Measurements from ENCODE around the gene TACC2. TPM values are rescaled to one million over a fixed set of nuclear protein-coding genes. Genes with fewer than 3 reads are reported as not detected.
"Not testable (repeated sequence)": the region's sequence is repeated elsewhere in the genome, so short reads cannot be mapped to it uniquely, and the experiment has no call there.

Gene TACC2
- total RNA-seq, 5 donors from 2014 or later (not counting 1 experiment from before 2014, with no cell fraction given): 0.46 to 0.70 (median 0.60) TPM; not detected in 2

- H3K27me3 Mint-ChIP-seq: peaks cover 7 to 8% of the 10 kb centered on the region in 2 donors
- H3K4me1 ChIP-seq (ENCODE audit: control insufficient read depth in 1 of 2, extremely low read depth in 1 of 2, insufficient read depth in 2 of 2, low read length in 2 of 2): no peaks in the 10 kb centered on the region
- ATAC-seq (replicated peaks in 1 of 4) (no peak), DNase-seq (no peak)
- ChIA-PET POLR2A (no interaction called here), CTCF (no interaction called here)
- H3K27ac ChIP-seq (ENCODE audit: low read length): no peak overlapping the region
- no peaks in the 10 kb centered on the region for H3K9me3 Mint-ChIP-seq
- H3K27ac Mint-ChIP-seq: no peak overlapping the region
- H3K27me3 ChIP-seq (replicated peaks in 1 of 2; ENCODE audit: control insufficient read depth in 2 of 2, extremely low read depth in 1 of 2, insufficient read depth in 2 of 2, low read length in 1 of 2): peaks cover 0 to 2% of the 10 kb centered on the region in 2 experiments
- H3K4me1 Mint-ChIP-seq: no peaks in the 10 kb centered on the region
- H3K36me3 ChIP-seq (ENCODE audit: control insufficient read depth in 2 of 2, extremely low read depth in 1 of 2, insufficient read depth in 1 of 2, low read length in 1 of 2): no peaks in the 10 kb centered on the region
- no peaks in the 10 kb centered on the region for H3K9me3 ChIP-seq
- H3K4me3 Mint-ChIP-seq: no peak overlapping the region
- 74% methylated on average over 14 of the region's 15 CpGs for WGBS (ENCODE audit: insufficient coverage)
- H3K36me3 Mint-ChIP-seq: no peaks in the 10 kb centered on the region
- no peak overlapping the region for H3K4me3 ChIP-seq (ENCODE audit: control insufficient read depth in 1 of 2, extremely low read depth in 1 of 2, low read length in 1 of 2)
These were observed 113.3 kb downstream of the TACC2 start for GRCh38 chr10:122102146-122102868.

GRCh38 chr10:122102869-122103525, 114.0 kb downstream of the TACC2 start:
- H3K4me1 ChIP-seq (ENCODE audit: control insufficient read depth in 1 of 2, extremely low read depth in 1 of 2, insufficient read depth in 2 of 2, low read length in 2 of 2): no peaks in the 10 kb centered on the region
- H3K27ac ChIP-seq (ENCODE audit: low read length): no peak overlapping the region
- POLR2A ChIA-PET: no interaction called here
- no peak overlapping the region for H3K4me3 ChIP-seq (ENCODE audit: control insufficient read depth in 1 of 2, extremely low read depth in 1 of 2, low read length in 1 of 2)
- ATAC-seq (replicated peaks in 1 of 4) (no peak), DNase-seq (no peak)
- Mint-ChIP-seq H3K9me3 (no peaks in the 10 kb centered on the region), H3K27me3 (peaks cover 5 to 6% of the 10 kb centered on the region in 2 donors), H3K36me3 (no peaks in the 10 kb centered on the region), H3K4me3 (no peak overlapping the region), H3K4me1 (no peaks in the 10 kb centered on the region), H3K27ac (no peak overlapping the region)
- CTCF ChIA-PET: no interaction called here
- peaks cover 0 to 2% of the 10 kb centered on the region in 2 experiments for H3K27me3 ChIP-seq (replicated peaks in 1 of 2; ENCODE audit: control insufficient read depth in 2 of 2, extremely low read depth in 1 of 2, insufficient read depth in 2 of 2, low read length in 1 of 2)
- WGBS (ENCODE audit: insufficient coverage): no CpG with 5 or more reads among the region's 3 CpGs
- no peaks in the 10 kb centered on the region for H3K36me3 ChIP-seq (ENCODE audit: control insufficient read depth in 2 of 2, extremely low read depth in 1 of 2, insufficient read depth in 1 of 2, low read length in 1 of 2)
- no peaks in the 10 kb centered on the region for H3K9me3 ChIP-seq

GRCh38 chr10:122103592-122103991, 114.6 kb downstream of the TACC2 start:
- ChIA-PET CTCF (no interaction called here), POLR2A (no interaction called here)
- H3K4me1 Mint-ChIP-seq: no peaks in the 10 kb centered on the region
- H3K27ac Mint-ChIP-seq: no peak overlapping the region
- no peaks in the 10 kb centered on the region for H3K36me3 Mint-ChIP-seq
- WGBS (ENCODE audit: insufficient coverage): 75% methylated on average over 4 of the region's 4 CpGs
- no peaks in the 10 kb centered on the region for H3K9me3 Mint-ChIP-seq
- Histone ChIP-seq H3K4me3 (ENCODE audit: control insufficient read depth in 1 of 2, extremely low read depth in 1 of 2, low read length in 1 of 2) (no peak overlapping the region), H3K4me1 (ENCODE audit: control insufficient read depth in 1 of 2, extremely low read depth in 1 of 2, insufficient read depth in 2 of 2, low read length in 2 of 2) (no peaks in the 10 kb centered on the region), H3K27ac (ENCODE audit: low read length) (no peak overlapping the region), H3K27me3 (replicated peaks in 1 of 2; ENCODE audit: control insufficient read depth in 2 of 2, extremely low read depth in 1 of 2, insufficient read depth in 2 of 2, low read length in 1 of 2) (peaks cover 0 to 2% of the 10 kb centered on the region in 2 experiments), H3K36me3 (ENCODE audit: control insufficient read depth in 2 of 2, extremely low read depth in 1 of 2, insufficient read depth in 1 of 2, low read length in 1 of 2) (no peaks in the 10 kb centered on the region), H3K9me3 (no peaks in the 10 kb centered on the region)
- H3K4me3 Mint-ChIP-seq: no peak overlapping the region
- no peak for DNase-seq
- peaks cover 5 to 6% of the 10 kb centered on the region in 2 donors for H3K27me3 Mint-ChIP-seq
- ATAC-seq (replicated peaks in 1 of 4): no peak

- H3K9me3 ChIP-seq; CTCF ChIA-PET; H3K9me3 Mint-ChIP-seq; H3K4me3 ChIP-seq (ENCODE audit: control insufficient read depth in 1 of 2, extremely low read depth in 1 of 2, low read length in 1 of 2); POLR2A ChIA-PET; H3K36me3 ChIP-seq (ENCODE audit: control insufficient read depth in 2 of 2, extremely low read depth in 1 of 2, insufficient read depth in 1 of 2, low read length in 1 of 2); H3K4me1 Mint-ChIP-seq; H3K27ac ChIP-seq (ENCODE audit: low read length); H3K4me1 ChIP-seq (ENCODE audit: control insufficient read depth in 1 of 2, extremely low read depth in 1 of 2, insufficient read depth in 2 of 2, low read length in 2 of 2); ATAC-seq (replicated peaks in 1 of 4); H3K36me3 Mint-ChIP-seq; H3K4me3 Mint-ChIP-seq; H3K27ac Mint-ChIP-seq; DNase-seq: not testable (repeated sequence)
- H3K27me3 Mint-ChIP-seq: peaks cover 18 to 28% of the 10 kb centered on the region in 2 donors
- H3K27me3 ChIP-seq (replicated peaks in 1 of 2; ENCODE audit: control insufficient read depth in 2 of 2, extremely low read depth in 1 of 2, insufficient read depth in 2 of 2, low read length in 1 of 2): peaks cover 0 to 21% of the 10 kb centered on the region in 2 experiments
- WGBS (ENCODE audit: insufficient coverage): 100% methylated on average over 2 of the region's 13 CpGs
These were observed 119.8 kb downstream of the TACC2 start for GRCh38 chr10:122108786-122109185.

GRCh38 chr10:122112021-122112616, 123.2 kb downstream of the TACC2 start:
- Histone ChIP-seq H3K9me3 (no peaks in the 10 kb centered on the region), H3K36me3 (ENCODE audit: control insufficient read depth in 2 of 2, extremely low read depth in 1 of 2, insufficient read depth in 1 of 2, low read length in 1 of 2) (no peaks in the 10 kb centered on the region), H3K27me3 (replicated peaks in 1 of 2; ENCODE audit: control insufficient read depth in 2 of 2, extremely low read depth in 1 of 2, insufficient read depth in 2 of 2, low read length in 1 of 2) (peaks cover 4 to 38% of the 10 kb centered on the region in 2 experiments), H3K4me3 (ENCODE audit: control insufficient read depth in 1 of 2, extremely low read depth in 1 of 2, low read length in 1 of 2) (no peak overlapping the region), H3K4me1 (ENCODE audit: control insufficient read depth in 1 of 2, extremely low read depth in 1 of 2, insufficient read depth in 2 of 2, low read length in 2 of 2) (no peaks in the 10 kb centered on the region), H3K27ac (ENCODE audit: low read length) (no peak overlapping the region)
- DNase-seq (no peak), ATAC-seq (replicated peaks in 1 of 4) (no peak)
- H3K27me3 Mint-ChIP-seq: peaks cover 36 to 49% of the 10 kb centered on the region in 2 donors
- peak overlapping the region in 1 of 3 donors; percentile 7 for H3K4me3 Mint-ChIP-seq
- no peaks in the 10 kb centered on the region for H3K36me3 Mint-ChIP-seq
- WGBS (ENCODE audit: insufficient coverage): 44% methylated on average over 11 of the region's 12 CpGs
- H3K27ac Mint-ChIP-seq: no peak overlapping the region
- CTCF ChIA-PET: no interaction called here
- peaks cover 0 to 5% (median 3%) of the 10 kb centered on the region in 3 donors for H3K4me1 Mint-ChIP-seq
- H3K9me3 Mint-ChIP-seq: no peaks in the 10 kb centered on the region
- POLR2A ChIA-PET: no interaction called here

GRCh38 chr10:122112625-122113160, 123.7 kb downstream of the TACC2 start:
- Histone ChIP-seq H3K36me3 (ENCODE audit: control insufficient read depth in 2 of 2, extremely low read depth in 1 of 2, insufficient read depth in 1 of 2, low read length in 1 of 2) (no peaks in the 10 kb centered on the region), H3K27me3 (replicated peaks in 1 of 2; ENCODE audit: control insufficient read depth in 2 of 2, extremely low read depth in 1 of 2, insufficient read depth in 2 of 2, low read length in 1 of 2) (peaks cover 5 to 38% of the 10 kb centered on the region in 2 experiments), H3K9me3 (no peaks in the 10 kb centered on the region), H3K4me3 (ENCODE audit: control insufficient read depth in 1 of 2, extremely low read depth in 1 of 2, low read length in 1 of 2) (no peak overlapping the region), H3K4me1 (ENCODE audit: control insufficient read depth in 1 of 2, extremely low read depth in 1 of 2, insufficient read depth in 2 of 2, low read length in 2 of 2) (no peaks in the 10 kb centered on the region), H3K27ac (ENCODE audit: low read length) (no peak overlapping the region)
- Mint-ChIP-seq H3K27me3 (peaks cover 38 to 53% of the 10 kb centered on the region in 2 donors), H3K4me3 (no peak overlapping the region), H3K36me3 (no peaks in the 10 kb centered on the region), H3K4me1 (peaks cover 0 to 5% (median 3%) of the 10 kb centered on the region in 3 donors), H3K9me3 (no peaks in the 10 kb centered on the region), H3K27ac (no peak overlapping the region)
- DNase-seq: no peak
- ATAC-seq (replicated peaks in 1 of 4): no peak
- POLR2A ChIA-PET: no interaction called here
- CTCF ChIA-PET: no interaction called here
- WGBS (ENCODE audit: insufficient coverage): 6% methylated on average over 54 of the region's 63 CpGs
